HFFc6 (cell line): ENCODE data around the gene TMEM134. TPM values are rescaled to one million over a fixed set of nuclear protein-coding genes. Genes with fewer than 3 reads are reported as not detected.
A peak's percentile ranks its signal among the peaks of the same experiment; 100 is the strongest.
"Not testable (repeated sequence)": the region's sequence is repeated elsewhere in the genome, so short reads cannot be mapped to it uniquely, and the experiment has no call there.

Experiments used
- DNase-seq: peaks from one replicate; pipeline ENCODE4 v3.0.0-alpha.2; 2018
- H3K27ac Mint-ChIP-seq: 2 replicates; pipeline ENCODE4 v1.8.0; 2020; ENCODE audit warnings: mild to moderate bottlenecking, mixed read lengths
- H3K27me3 Mint-ChIP-seq: 2 replicates; pipeline ENCODE4 v1.8.0; 2021; ENCODE audit warnings: mild to moderate bottlenecking, moderate library complexity, mixed read lengths; ENCODE audit not compliant: insufficient read depth
- H3K36me3 Mint-ChIP-seq: 2 replicates; pipeline ENCODE4 v1.8.0; 2021; ENCODE audit warnings: low read depth, mixed read lengths
- H3K4me1 Mint-ChIP-seq: 2 replicates; pipeline ENCODE4 v1.8.0; 2020; ENCODE audit warnings: low read depth, mixed read lengths
- H3K4me3 Mint-ChIP-seq: 2 replicates; pipeline ENCODE4 v1.8.0; 2020; ENCODE audit warnings: mild to moderate bottlenecking, moderate library complexity, mixed read lengths
- H3K9me3 Mint-ChIP-seq: 2 replicates; pipeline ENCODE4 v1.8.0; 2020; ENCODE audit warnings: mild to moderate bottlenecking, mixed read lengths
- CTCF ChIP-seq: fragments of 200-600 bp; sonication (generic); IDR thresholded peaks from 2 replicates; pipeline ENCODE4 v1.5.0; 2021; ENCODE audit warnings: antibody characterized with exemption, mild to moderate bottlenecking
- total RNA-seq, 6 experiments: library from RNA; stranded (reverse); fragmentation: NEBNext Ultra II Directional; extraction: Animal tissue kit (Norgen Biotek cat#: 25700); gene quantifications; 2 replicates in 1 of 6; 3 replicates in 5 of 6; pipeline ENCODE4 v1.2.3, GENCODE V29; 2021

TMEM134 gene
- total RNA-seq, 6 experiments from 2014 or later: 28.5 to 43.7 (median 32.2) TPM

- H3K9me3 Mint-ChIP-seq: peaks cover 5% of the 10 kb centered on the region; the same call in 1 of the 2 replicates
- no peak for TF ChIP-seq CTCF
- no peak for DNase-seq
- H3K36me3 Mint-ChIP-seq: peaks cover 24% of the 10 kb centered on the region
- H3K4me1 Mint-ChIP-seq: peaks cover 38% of the 10 kb centered on the region
- H3K27ac Mint-ChIP-seq: 0 out of 2 replicates have a peak overlapping the region, but pooled peaks have one; percentile 16
- peaks cover 2% of the 10 kb centered on the region for H3K27me3 Mint-ChIP-seq
- peak overlapping the region; percentile 30 for H3K4me3 Mint-ChIP-seq
Observed at GRCh38 chr11:67483831-67484665, 15.0 kb upstream of the TMEM134 start.

DNA sequence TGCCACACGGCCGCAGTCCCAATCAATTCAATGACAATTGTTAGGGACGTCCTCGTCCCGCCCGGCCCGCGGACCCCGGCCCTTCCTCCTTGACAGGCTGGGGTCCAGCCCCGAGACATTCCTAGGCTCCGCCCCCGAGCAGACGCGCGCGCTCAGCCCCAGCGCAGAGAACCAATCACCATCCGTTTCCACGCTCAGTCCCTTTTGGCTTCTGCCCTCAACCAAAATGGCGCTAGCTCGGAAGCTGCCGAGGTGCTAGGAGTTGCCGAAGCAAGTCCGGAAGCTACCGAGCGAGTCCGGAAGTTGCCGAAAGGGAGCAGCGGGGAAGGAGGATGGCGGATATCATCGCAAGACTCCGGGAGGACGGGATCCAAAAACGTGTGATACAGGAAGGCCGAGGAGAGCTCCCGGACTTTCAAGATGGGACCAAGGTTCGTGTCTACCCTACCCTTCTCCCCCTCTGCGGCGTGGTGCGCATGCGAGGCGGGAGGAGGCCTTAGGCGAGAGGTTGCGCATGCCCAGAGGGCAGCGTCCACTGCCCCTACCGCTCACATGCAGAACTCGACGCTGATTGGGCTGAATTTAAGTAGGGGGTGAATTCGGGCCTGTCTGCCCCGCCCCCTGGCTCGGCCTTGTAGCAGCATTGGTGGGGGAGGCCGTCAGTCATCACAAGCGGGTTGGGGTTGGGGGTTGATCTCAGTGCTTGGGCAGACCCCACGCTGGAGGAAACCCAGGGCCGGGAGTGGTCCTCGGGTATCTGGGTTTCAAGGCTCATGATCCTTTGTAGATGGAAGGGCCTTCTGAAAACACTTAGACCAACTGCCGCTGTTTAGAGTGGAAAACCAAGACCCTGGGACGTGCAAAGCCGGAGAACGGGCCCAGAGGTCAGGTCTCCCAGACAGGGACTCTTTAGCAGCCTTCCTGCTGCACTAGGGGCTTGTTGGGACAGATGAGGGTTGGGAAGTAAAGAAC lies 14.1 kb upstream of the TMEM134 start, which contains the start of gene AIP:
AIP (plus strand) TSS at position 200 of the 972 bp plus-strand sequence; CDS start at position 333, 133 bp downstream.
- peaks cover 2% of the 10 kb centered on the region for H3K27me3 Mint-ChIP-seq
- H3K27ac Mint-ChIP-seq: peak within 1 kb of the TSS; percentile 99
- H3K36me3 Mint-ChIP-seq: peaks cover 24% of the 10 kb centered on the region
- peak within 1 kb of the TSS; percentile 98 for H3K4me3 Mint-ChIP-seq
- H3K4me1 Mint-ChIP-seq: peaks cover 38% of the 10 kb centered on the region
- TF ChIP-seq CTCF: peak; percentile 52
- peak; percentile 97 for DNase-seq
- peaks cover 5% of the 10 kb centered on the region; the same call in 1 of the 2 replicates for H3K9me3 Mint-ChIP-seq

DNA sequence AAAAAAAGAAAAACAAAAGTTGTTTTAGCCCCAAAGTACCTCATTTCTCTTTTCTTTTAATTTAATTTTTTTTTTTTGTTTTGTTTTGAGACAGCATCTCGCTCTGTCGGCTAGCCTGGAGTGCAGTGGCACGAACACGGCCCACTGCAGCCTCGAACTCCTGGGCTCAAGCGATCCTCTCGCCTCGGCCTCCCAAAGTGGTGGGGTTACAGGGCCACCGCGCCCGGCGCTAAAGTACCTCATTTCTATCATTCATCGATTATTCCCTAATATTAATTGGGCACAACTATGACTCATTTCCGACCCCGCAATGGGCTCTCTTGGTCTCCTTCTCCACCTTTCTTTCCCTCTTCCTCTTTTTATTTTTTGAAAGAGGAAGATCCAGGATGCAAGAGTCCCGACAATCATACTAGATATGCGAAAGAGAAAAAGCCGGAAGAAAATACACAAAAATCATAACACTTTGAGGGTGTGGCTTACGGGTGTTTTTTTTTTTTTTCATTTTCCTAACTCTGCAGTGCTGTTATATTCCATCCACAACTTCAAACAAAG lies 13.3 kb upstream of the TMEM134 start:
- TF ChIP-seq CTCF: no peak
- Mint-ChIP-seq H3K9me3 (peaks cover 5% of the 10 kb centered on the region; the same call in 1 of the 2 replicates), H3K4me3 (peak overlapping the region; percentile 98), H3K27me3 (peaks cover 2% of the 10 kb centered on the region), H3K36me3 (peaks cover 17% of the 10 kb centered on the region), H3K4me1 (peaks cover 38% of the 10 kb centered on the region), H3K27ac (peak overlapping the region; percentile 99)
- DNase-seq: no peak

DNA sequence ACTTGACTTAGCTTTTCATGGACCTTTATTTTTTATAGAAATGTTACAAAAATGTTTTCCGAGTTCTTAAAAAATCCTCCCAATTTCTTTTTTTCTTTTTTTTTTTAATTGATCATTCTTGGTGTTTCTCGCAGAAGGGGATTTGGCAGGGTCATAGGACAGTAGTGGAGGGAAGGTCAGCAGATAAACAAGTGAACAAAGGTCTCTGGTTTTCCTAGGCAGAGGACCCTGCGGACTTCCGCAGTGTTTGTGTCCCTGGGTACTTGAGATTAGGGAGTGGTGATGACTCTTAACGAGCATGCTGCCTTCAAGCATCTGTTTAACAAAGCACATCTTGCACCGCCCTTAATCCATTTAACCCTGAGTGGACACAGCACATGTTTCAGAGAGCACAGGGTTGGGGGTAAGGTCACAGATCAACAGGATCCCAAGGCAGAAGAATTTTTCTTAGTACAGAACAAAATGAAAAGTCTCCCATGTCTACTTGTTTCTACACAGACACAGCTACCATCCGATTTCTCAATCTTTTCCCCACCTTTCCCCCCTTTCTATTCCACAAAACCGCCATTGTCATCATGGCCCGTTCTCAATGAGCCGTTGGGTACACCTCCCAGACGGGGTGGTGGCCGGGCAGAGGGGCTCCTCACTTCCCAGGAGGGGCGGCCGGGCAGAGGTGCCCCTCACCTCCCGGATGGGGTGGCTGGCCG lies 8.4 kb upstream of the TMEM134 start:
- not testable (repeated sequence) for H3K27ac Mint-ChIP-seq, H3K27me3 Mint-ChIP-seq, H3K36me3 Mint-ChIP-seq, H3K9me3 Mint-ChIP-seq, H3K4me1 Mint-ChIP-seq, DNase-seq, H3K4me3 Mint-ChIP-seq

- not testable (repeated sequence) for H3K36me3 Mint-ChIP-seq, H3K27ac Mint-ChIP-seq, H3K9me3 Mint-ChIP-seq, H3K27me3 Mint-ChIP-seq, H3K4me3 Mint-ChIP-seq, H3K4me1 Mint-ChIP-seq, DNase-seq
Observed at GRCh38 chr11:67476692-67477091, 7.6 kb upstream of the TMEM134 start.

DNA sequence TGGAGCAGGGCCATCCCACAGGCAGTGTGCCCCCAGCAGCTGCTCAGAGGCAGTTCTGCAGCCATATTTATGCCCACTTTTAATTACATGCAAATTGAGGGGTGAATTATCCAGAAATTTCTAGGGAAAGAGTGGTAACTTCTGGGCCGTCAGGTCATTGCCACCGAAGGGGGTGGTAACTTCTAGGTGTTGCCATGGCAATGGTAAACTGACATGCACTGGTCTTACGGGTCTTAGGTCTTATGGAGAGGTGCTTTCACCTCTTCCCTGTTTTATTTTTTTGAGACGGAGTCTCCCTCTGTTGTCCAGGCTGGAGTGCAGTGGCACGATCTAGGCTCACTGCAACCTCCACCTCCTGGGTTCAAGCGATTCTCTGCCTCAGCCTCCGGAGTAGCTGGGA lies 3.8 kb upstream of the TMEM134 start:
- H3K36me3 Mint-ChIP-seq: peaks cover 5% of the 10 kb centered on the region; the same call in 1 of the 2 replicates
- no peak for DNase-seq
- peaks cover 6% of the 10 kb centered on the region; the same call in 1 of the 2 replicates for H3K4me1 Mint-ChIP-seq
- H3K27me3 Mint-ChIP-seq: peaks cover 7% of the 10 kb centered on the region
- H3K27ac Mint-ChIP-seq: no peak overlapping the region
- no peak overlapping the region for H3K4me3 Mint-ChIP-seq
- no peaks in the 10 kb centered on the region for H3K9me3 Mint-ChIP-seq
- TF ChIP-seq CTCF: no peak
